AG04449 (cell line): ENCODE results near the gene RASGRP3.

Experiments used
- CTCF ChIA-PET: fragments of 350-600 bp; formaldehyde crosslinking; extraction: SDS; loops from one replicate; lab custom pipeline; 2021; ENCODE audit warnings: antibody characterized with exemption; lab: Yijun Ruan, JAX
- POLR2A ChIA-PET: fragments of 400-600, 350-600 bp; formaldehyde crosslinking; extraction: SDS; loops from one replicate; lab custom pipeline; 2020; ENCODE audit warnings: antibody characterized with exemption, inconsistent platforms; lab: Yijun Ruan, JAX
- DNase-seq: peaks from one replicate; pipeline ENCODE4 v3.0.0-alpha.2; 2010; ENCODE audit warnings: low read depth, low spot score
- H3K4me3 ChIP-seq: 2 replicates; pipeline ENCODE4 v1.5.1; 2011; ENCODE audit warnings: low read depth, mild to moderate bottlenecking, control low read depth, low read length
- TF ChIP-seq, protein P1 (sequence below): IDR thresholded peaks from one replicate; pipeline ENCODE4 v1.5.1; 2011; ENCODE audit warnings: mild to moderate bottlenecking, moderate library complexity, low read length, control low read depth, inconsistent platforms; ENCODE audit not compliant: insufficient read depth; ENCODE audit errors: missing control alignments

RASGRP3 gene, protein sequence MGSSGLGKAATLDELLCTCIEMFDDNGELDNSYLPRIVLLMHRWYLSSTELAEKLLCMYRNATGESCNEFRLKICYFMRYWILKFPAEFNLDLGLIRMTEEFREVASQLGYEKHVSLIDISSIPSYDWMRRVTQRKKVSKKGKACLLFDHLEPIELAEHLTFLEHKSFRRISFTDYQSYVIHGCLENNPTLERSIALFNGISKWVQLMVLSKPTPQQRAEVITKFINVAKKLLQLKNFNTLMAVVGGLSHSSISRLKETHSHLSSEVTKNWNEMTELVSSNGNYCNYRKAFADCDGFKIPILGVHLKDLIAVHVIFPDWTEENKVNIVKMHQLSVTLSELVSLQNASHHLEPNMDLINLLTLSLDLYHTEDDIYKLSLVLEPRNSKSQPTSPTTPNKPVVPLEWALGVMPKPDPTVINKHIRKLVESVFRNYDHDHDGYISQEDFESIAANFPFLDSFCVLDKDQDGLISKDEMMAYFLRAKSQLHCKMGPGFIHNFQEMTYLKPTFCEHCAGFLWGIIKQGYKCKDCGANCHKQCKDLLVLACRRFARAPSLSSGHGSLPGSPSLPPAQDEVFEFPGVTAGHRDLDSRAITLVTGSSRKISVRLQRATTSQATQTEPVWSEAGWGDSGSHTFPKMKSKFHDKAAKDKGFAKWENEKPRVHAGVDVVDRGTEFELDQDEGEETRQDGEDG

DNA sequence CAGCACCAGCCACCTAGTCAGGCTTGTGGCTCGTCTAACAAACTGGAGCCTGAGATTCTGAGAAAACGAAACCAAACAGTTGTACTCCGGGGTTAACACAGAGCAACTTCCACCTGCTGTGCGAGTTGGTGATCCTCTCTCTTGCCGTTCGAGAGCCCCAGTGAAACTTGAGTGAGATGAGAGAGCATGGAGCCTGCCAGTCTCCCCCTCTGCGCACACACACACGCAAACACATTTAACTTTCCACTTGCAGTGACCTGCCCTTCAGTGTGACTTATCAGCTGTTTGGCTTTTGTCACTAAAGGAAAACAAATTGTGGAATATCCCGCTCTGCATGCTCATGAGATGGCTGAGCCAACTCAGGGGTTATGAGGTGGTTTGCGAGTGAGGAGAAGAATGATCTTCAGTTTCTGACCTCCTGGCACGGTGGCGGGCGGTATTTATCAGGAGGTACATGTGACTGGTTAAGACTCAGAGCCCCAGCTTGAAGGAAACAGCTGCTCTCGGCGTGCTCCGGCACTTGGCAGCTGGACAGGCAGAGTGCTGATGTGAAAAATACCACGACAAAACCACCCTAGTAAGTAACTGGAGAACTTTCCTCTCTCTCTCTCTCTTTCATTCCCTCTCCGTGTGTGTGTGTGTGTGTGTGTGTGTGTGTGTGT lies at the start of gene RASGRP3:
TSS of gene RASGRP3 (plus strand) at position 519 of the 662 bp plus-strand sequence. CDS start 38,488 bp downstream, outside the sequence.
- H3K4me3 ChIP-seq, result peak within 1 kb of the TSS; percentile 75
- TF ChIP-seq, protein P1, sequence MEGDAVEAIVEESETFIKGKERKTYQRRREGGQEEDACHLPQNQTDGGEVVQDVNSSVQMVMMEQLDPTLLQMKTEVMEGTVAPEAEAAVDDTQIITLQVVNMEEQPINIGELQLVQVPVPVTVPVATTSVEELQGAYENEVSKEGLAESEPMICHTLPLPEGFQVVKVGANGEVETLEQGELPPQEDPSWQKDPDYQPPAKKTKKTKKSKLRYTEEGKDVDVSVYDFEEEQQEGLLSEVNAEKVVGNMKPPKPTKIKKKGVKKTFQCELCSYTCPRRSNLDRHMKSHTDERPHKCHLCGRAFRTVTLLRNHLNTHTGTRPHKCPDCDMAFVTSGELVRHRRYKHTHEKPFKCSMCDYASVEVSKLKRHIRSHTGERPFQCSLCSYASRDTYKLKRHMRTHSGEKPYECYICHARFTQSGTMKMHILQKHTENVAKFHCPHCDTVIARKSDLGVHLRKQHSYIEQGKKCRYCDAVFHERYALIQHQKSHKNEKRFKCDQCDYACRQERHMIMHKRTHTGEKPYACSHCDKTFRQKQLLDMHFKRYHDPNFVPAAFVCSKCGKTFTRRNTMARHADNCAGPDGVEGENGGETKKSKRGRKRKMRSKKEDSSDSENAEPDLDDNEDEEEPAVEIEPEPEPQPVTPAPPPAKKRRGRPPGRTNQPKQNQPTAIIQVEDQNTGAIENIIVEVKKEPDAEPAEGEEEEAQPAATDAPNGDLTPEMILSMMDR, result no peak
- peak; percentile 89 for DNase-seq
- ChIA-PET POLR2A (interaction anchor here (0.6 to 1.5 kb wide), 5 partner anchors 26 to 123 kb away, joined by 3 to 5 read pairs (median 5); partner anchors contain the start of gene FAM98A), CTCF (interaction anchor here (0.6 to 2.9 kb wide), 36 partner anchors 8 to 700 kb away, joined by 3 to 32 read pairs (median 4); no protein-coding TSS in a partner anchor)

DNA sequence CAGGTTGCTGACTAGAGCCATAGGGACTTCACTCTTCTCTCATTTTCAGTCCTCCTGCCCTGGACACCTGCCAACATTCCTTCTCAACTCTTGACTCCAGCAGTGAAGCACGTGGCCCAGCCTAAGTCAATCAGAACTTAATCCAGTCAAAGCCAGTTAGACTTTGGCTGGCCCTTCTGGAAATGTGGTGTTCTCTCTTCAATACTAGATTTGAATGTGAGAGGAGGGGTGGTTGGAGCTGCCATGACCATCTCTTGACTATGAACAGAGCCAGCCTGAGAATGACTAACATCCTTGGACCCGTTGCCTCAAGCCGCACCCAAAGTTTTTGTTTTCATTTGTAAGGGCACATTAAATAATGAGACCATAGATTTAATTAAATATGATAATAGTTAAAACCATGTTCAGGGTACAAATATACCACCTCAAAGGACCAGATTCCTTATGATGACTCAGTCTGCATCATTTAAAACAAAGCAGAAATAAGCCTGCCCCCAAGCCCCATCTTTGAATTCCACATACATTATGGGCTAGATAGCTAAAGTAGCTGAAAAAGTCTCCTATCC lies 49.7 kb upstream of the RASGRP3 start:
- TF ChIP-seq, protein P1, result no peak
- CTCF ChIA-PET, result interaction anchor here (0.7 to 3.1 kb wide), 3 partner anchors 9 to 15 kb away, joined by 3 to 13 read pairs (median 3); no protein-coding TSS in a partner anchor
- POLR2A ChIA-PET, result interaction anchor here (1.1 kb wide), 1 partner anchor 10 kb away, joined by 6 read pairs; no protein-coding TSS in a partner anchor
- no peak for DNase-seq
- H3K4me3 ChIP-seq, result no peak overlapping the region

DNA sequence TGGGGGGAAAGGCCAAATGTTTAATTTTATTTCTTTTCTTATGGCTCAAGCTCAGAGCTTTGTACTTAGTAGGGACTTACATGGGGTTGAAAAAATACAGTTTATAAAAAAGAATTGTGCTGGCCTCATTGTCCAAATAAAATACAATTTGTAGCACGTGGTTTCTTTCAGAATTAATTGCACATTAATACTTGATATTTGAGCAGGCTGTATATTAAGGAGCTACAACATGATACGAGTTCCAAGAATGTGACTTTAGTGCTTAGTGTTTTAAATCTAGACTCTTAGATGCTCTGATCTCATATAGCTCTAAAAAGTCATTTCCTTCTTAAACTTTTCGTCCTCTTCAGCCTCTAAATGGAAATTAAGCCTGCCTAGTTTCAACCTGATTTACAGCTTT lies 46.4 kb upstream of the RASGRP3 start:
- DNase-seq, result no peak
- ChIA-PET POLR2A (no interaction called here), CTCF (interaction anchor here (0.8 to 2.9 kb wide), 6 partner anchors 9 to 46 kb away, joined by 3 to 15 read pairs (median 6); no protein-coding TSS in a partner anchor)
- H3K4me3 ChIP-seq, result no peak overlapping the region
- TF ChIP-seq, protein P1, result no peak

DNA sequence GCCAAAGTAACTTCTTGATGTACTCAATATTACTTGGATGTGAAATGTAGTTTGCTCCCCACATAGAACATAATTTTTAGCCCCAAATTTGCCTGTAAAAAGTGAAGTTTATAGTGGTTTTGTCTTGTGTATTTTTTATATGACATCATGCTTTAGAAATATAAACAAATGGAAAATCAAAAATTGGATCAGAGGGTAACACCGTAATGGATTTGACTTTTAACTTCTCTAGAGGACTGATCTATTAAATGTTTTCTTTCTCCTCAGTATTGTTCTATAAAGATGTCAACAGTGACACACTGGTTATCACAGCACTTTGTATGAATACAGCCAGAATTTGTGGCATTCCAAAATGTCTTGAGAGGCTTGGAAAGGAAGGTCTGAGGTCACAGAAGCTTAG lies 45.6 kb upstream of the RASGRP3 start:
- ChIA-PET POLR2A (no interaction called here), CTCF (interaction anchor here (1.5 to 2.9 kb wide), 3 partner anchors 10 to 18 kb away, joined by 5 to 15 read pairs (median 6); no protein-coding TSS in a partner anchor)
- no peak for DNase-seq
- H3K4me3 ChIP-seq, result no peak overlapping the region
- TF ChIP-seq, protein P1, result no peak

DNA sequence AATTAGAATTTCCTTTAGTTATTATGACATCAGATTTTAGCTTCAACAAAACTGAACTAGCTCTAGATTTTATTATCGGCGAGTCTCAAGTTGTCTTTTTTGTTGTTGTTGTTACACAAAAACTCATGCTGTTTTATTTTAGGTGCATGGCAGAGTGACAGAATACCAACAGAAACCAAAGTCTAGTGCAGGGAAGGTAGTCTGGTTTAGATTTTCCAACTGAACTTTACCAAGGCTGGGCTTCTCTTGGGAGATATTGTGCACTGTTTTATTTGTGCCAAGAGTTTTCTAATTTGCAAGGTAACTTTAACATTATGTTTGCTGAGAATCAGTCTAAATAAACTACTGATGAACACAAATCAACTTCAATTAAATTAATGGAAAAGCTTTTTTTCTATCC lies 43.6 kb upstream of the RASGRP3 start:
- CTCF ChIA-PET, result interaction anchor here (1.0 to 2.5 kb wide), 6 partner anchors 9 to 150 kb away, joined by 3 to 11 read pairs (median 4); no protein-coding TSS in a partner anchor

More for the DNA sequence above, 43.6 kb upstream of the RASGRP3 start:
- POLR2A ChIA-PET, result no interaction called here
- DNase-seq, result no peak
- TF ChIP-seq, protein P1, result no peak
- H3K4me3 ChIP-seq, result no peak overlapping the region
